ENCODE measurements around the gene RHPN2. TPM values are rescaled to one million over a fixed set of nuclear protein-coding genes. Genes with fewer than 3 reads are reported as not detected.

Gene RHPN2
- total RNA-seq (2014; rRNA removed) (21.8 and 32.8 TPM in 2 replicates), Bru-seq, nascent RNA (percentile 61 among the genes with signal in this experiment), BruChase-seq, experiment 1, labeled RNA remaining after a 6-hour chase (percentile 65 among the genes with signal in this experiment), BruChase-seq, experiment 2, labeled RNA remaining after a 2-hour chase (percentile 61 among the genes with signal in this experiment)
- long read RNA-seq, partial matches to known transcripts: 10 of 14 reads
- long read RNA-seq, other reads (novel, unspliced or antisense): 0 of 14 reads

- no peaks in the 10 kb centered on the region for H3F3A ChIP-seq (ENCODE audit: low read length, unreplicated experiment)
- H4K20me1 ChIP-seq (ENCODE audit: low read length): peaks cover 26% of the 10 kb centered on the region
- H3K4me1 ChIP-seq (ENCODE audit: insufficient read depth, low read length): peaks cover 7% of the 10 kb centered on the region
- no peak for TF ChIP-seq EZH2 (IDR thresholded peaks at IDR 0.05; ENCODE audit: low read length, unreplicated experiment)
- TF ChIP-seq EZH2phosphoT487 (IDR thresholded peaks at IDR 0.05; ENCODE audit: borderline replicate concordance, low read length): no peak
- TF ChIP-seq, protein P1, sequence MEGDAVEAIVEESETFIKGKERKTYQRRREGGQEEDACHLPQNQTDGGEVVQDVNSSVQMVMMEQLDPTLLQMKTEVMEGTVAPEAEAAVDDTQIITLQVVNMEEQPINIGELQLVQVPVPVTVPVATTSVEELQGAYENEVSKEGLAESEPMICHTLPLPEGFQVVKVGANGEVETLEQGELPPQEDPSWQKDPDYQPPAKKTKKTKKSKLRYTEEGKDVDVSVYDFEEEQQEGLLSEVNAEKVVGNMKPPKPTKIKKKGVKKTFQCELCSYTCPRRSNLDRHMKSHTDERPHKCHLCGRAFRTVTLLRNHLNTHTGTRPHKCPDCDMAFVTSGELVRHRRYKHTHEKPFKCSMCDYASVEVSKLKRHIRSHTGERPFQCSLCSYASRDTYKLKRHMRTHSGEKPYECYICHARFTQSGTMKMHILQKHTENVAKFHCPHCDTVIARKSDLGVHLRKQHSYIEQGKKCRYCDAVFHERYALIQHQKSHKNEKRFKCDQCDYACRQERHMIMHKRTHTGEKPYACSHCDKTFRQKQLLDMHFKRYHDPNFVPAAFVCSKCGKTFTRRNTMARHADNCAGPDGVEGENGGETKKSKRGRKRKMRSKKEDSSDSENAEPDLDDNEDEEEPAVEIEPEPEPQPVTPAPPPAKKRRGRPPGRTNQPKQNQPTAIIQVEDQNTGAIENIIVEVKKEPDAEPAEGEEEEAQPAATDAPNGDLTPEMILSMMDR (conservative IDR thresholded peaks at IDR 0.05; ENCODE audit: low read depth, low read length): no peak
- H3K9ac ChIP-seq (ENCODE audit: low read length): peak within 1 kb of the TSS; percentile 83
- ChIA-PET CTCF (no interaction called here), POLR2A (ENCODE audit: unreplicated experiment) (no interaction called here)
- no peaks in the 10 kb centered on the region for H3K9me3 ChIP-seq (ENCODE audit: low read length)
- intact Hi-C loops (cut with micrococcal nuclease): no loop called here
- peaks cover 42% of the 10 kb centered on the region for H3K79me2 ChIP-seq (ENCODE audit: low read length)
- H3K4me3 ChIP-seq (ENCODE audit: low read length): peak within 1 kb of the TSS; percentile 93
- no TSS peak for BruUV-seq (replicated peaks)
- no peaks in the 10 kb centered on the region for H3K36me3 ChIP-seq (ENCODE audit: low read depth, low read length)
- DNase-seq (peak; percentile 66), ATAC-seq (peak; percentile 87)
- no peak within 1 kb of the TSS for H3K27ac ChIP-seq (ENCODE audit: low read length)
- no peaks in the 10 kb centered on the region for H3K27me3 ChIP-seq (ENCODE audit: low read length)
- no peaks in the 10 kb centered on the region for H3K9me2 ChIP-seq (replicated peaks; ENCODE audit: low read length)
- H3K4me2 ChIP-seq (ENCODE audit: low read length): peak within 1 kb of the TSS; percentile 93
- H2AFZ ChIP-seq (ENCODE audit: low read length): peak within 1 kb of the TSS; percentile 79
Measured at GRCh38 chr19:33064792-33065550, at the start of gene RHPN2. RHPN2 (minus strand) TSS chr19:33064888; CDS start chr19:33064852, 36 bp downstream.

- Histone ChIP-seq H3K4me3 (ENCODE audit: low read length) (no peak overlapping the region), H3K27me3 (ENCODE audit: low read length) (no peaks in the 10 kb centered on the region), H4K20me1 (ENCODE audit: low read length) (no peaks in the 10 kb centered on the region), H3K27ac (ENCODE audit: low read length) (no peak overlapping the region), H3K79me2 (ENCODE audit: low read length) (no peaks in the 10 kb centered on the region), H3K4me2 (ENCODE audit: low read length) (no peak overlapping the region), H2AFZ (ENCODE audit: low read length) (no peak overlapping the region), H3K4me1 (ENCODE audit: insufficient read depth, low read length) (no peaks in the 10 kb centered on the region), H3K36me3 (ENCODE audit: low read depth, low read length) (peaks cover 9% of the 10 kb centered on the region; the same call in 1 of the 2 replicates), H3K9me3 (ENCODE audit: low read length) (no peaks in the 10 kb centered on the region), H3K9me2 (replicated peaks; ENCODE audit: low read length) (no peaks in the 10 kb centered on the region), H3F3A (ENCODE audit: low read length, unreplicated experiment) (no peaks in the 10 kb centered on the region), H3K9ac (ENCODE audit: low read length) (no peak overlapping the region)
- ChIA-PET POLR2A (ENCODE audit: unreplicated experiment) (interaction anchor here (0.7 kb wide), 1 partner anchor 8 kb away, joined by 5 read pairs; no protein-coding TSS in a partner anchor), CTCF (interaction anchor here (0.7 kb wide), 1 partner anchor 86 kb away, joined by 3 read pairs; no protein-coding TSS in a partner anchor)
- intact Hi-C loops (cut with micrococcal nuclease): no loop called here
- ATAC-seq (no peak), DNase-seq (peak; percentile 23)
- TF ChIP-seq, protein P1 (conservative IDR thresholded peaks at IDR 0.05; ENCODE audit: low read depth, low read length): no peak
- TF ChIP-seq EZH2 (IDR thresholded peaks at IDR 0.05; ENCODE audit: low read length, unreplicated experiment) (no peak), EZH2phosphoT487 (IDR thresholded peaks at IDR 0.05; ENCODE audit: borderline replicate concordance, low read length) (no peak)
- BruUV-seq (replicated peaks): no TSS peak
Measured at GRCh38 chr19:33114312-33114711, 49.6 kb upstream of the RHPN2 start.
